Rectal smooth muscle tissue (tissue), 1 donor: Measurements from ENCODE around the gene PTPN1.
A peak's percentile ranks its signal among the peaks of the same experiment; 100 is the strongest.

Experiments used
- H3K27ac ChIP-seq: one replicate; pipeline ENCODE4 v1.7.0; 2013; ENCODE audit warnings: low read depth, low read length, inconsistent platforms
- H3K27me3 ChIP-seq: one replicate; pipeline ENCODE4 v1.7.0; 2013; ENCODE audit warnings: low read length; ENCODE audit not compliant: control insufficient read depth, insufficient read depth
- H3K36me3 ChIP-seq: one replicate; pipeline ENCODE4 v1.7.0; 2013; ENCODE audit warnings: low read length; ENCODE audit not compliant: control insufficient read depth, insufficient read depth
- H3K4me1 ChIP-seq: one replicate; pipeline ENCODE4 v1.7.0; 2013; ENCODE audit warnings: low read length; ENCODE audit not compliant: control insufficient read depth, insufficient read depth
- H3K4me3 ChIP-seq: one replicate; pipeline ENCODE4 v1.7.0; 2013; ENCODE audit warnings: low read length
- H3K9ac ChIP-seq: one replicate; pipeline ENCODE4 v1.7.0; 2013; ENCODE audit warnings: low read length

PTPN1 gene

GRCh38 chr20:50510706-50511542 lies 741 bp downstream of the PTPN1 start:
- H3K4me3 ChIP-seq = peak overlapping the region; percentile 97
- no peaks in the 10 kb centered on the region for H3K36me3 ChIP-seq
- H3K9ac ChIP-seq = peak overlapping the region; percentile 98
- no peaks in the 10 kb centered on the region for H3K27me3 ChIP-seq
- H3K27ac ChIP-seq = peak overlapping the region; percentile 93
- H3K4me1 ChIP-seq = peaks cover 16% of the 10 kb centered on the region

- peaks cover 16% of the 10 kb centered on the region for H3K4me1 ChIP-seq
- H3K27me3 ChIP-seq = no peaks in the 10 kb centered on the region
- H3K4me3 ChIP-seq = peak overlapping the region; percentile 14
- no peak overlapping the region for H3K9ac ChIP-seq
- H3K36me3 ChIP-seq = no peaks in the 10 kb centered on the region
- H3K27ac ChIP-seq = no peak overlapping the region
Measured at GRCh38 chr20:50512323-50512722, 2.1 kb downstream of the PTPN1 start.

DNA sequence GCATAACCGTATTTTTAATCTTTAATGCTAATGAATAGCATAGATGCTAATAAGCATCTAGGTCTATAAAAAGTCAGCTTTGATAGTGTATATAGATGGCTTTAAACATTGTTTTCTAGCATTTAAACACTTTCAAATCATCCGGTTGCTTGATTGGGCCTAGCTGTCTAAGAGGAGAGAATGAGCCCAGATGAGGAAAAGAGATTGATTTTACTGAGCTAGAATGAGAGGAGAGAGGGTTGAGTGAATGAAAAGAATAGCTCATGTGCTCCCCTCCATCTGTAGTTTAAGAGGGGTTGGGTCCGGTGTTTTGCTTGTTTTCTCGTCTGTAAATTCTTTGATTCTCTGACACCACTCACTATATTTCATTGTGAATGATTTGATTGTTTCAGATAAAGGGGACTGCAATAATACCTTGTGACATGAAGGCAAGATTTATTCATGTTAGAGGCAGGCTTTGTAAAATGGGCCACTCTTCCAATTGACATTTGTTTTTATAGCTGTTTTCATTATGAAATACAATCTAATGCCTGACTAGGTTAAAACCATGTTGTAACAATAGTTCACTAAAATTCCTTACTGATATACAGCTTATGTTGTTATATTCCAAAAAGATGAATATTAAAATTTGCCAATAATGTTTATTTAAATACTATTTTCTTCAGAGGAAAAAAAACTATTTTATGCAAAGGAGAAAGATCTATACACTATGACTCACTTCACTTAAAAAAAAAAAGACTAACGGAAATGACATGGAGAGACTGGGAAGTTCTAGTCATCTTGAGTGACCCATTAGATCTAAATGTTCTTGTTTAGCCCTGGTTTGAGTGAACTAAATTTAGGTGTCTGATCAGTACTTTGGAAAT lies 3.2 kb downstream of the PTPN1 start:
- Histone ChIP-seq H3K4me1 (peaks cover 16% of the 10 kb centered on the region), H3K27ac (no peak overlapping the region), H3K27me3 (no peaks in the 10 kb centered on the region), H3K4me3 (no peak overlapping the region), H3K9ac (no peak overlapping the region), H3K36me3 (no peaks in the 10 kb centered on the region)

GRCh38 chr20:50514035-50514337 lies 3.8 kb downstream of the PTPN1 start:
- Histone ChIP-seq H3K9ac (no peak overlapping the region), H3K4me3 (no peak overlapping the region), H3K4me1 (peaks cover 16% of the 10 kb centered on the region), H3K27me3 (no peaks in the 10 kb centered on the region), H3K36me3 (no peaks in the 10 kb centered on the region), H3K27ac (no peak overlapping the region)

- no peak overlapping the region for H3K9ac ChIP-seq
- H3K4me1 ChIP-seq = peaks cover 12% of the 10 kb centered on the region
- no peaks in the 10 kb centered on the region for H3K36me3 ChIP-seq
- no peak overlapping the region for H3K27ac ChIP-seq
- H3K4me3 ChIP-seq = no peak overlapping the region
- H3K27me3 ChIP-seq = no peaks in the 10 kb centered on the region
Measured at GRCh38 chr20:50514750-50515149, 4.6 kb downstream of the PTPN1 start.

- no peaks in the 10 kb centered on the region for H3K36me3 ChIP-seq
- H3K27ac ChIP-seq = no peak overlapping the region
- H3K4me1 ChIP-seq = peaks cover 11% of the 10 kb centered on the region
- no peaks in the 10 kb centered on the region for H3K27me3 ChIP-seq
- H3K9ac ChIP-seq = no peak overlapping the region
- H3K4me3 ChIP-seq = no peak overlapping the region
Measured at GRCh38 chr20:50515471-50516106, 5.4 kb downstream of the PTPN1 start.

DNA sequence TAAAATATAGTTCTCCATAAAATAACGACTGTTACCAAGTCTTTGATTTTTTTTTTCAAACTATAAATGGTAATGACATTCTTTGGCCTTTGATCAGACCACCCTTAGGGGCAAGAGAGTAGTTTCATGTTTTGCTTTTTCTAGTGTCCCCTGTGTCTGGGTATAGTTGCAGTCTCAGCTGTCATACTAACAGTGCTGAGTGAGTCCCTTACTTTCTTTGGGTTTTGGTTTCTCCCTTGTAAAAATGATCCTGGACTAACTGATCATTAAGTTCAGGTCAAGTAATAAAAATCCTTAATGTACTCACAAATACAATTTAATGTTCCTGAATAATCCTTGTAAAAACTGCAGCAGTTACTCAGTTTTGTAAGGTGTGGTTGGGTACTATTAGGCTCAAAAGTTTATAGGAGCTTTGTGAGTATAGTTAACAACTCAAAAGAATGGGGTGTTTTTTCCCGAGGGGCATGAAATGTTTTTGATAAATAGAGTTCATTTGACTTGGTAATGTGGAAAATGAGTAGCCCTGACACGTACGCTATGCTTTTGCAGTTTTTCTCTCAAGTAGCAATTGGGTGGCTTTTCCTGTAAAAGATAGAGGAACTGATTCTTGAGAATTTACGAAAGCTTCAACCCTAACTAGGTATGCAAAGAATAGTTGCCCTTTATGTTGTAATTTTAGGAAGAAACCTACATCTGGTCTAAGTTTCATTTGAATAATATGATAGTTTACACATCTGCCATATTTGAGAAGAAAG lies 6.2 kb downstream of the PTPN1 start:
- H3K9ac ChIP-seq = no peak overlapping the region
- H3K4me1 ChIP-seq = peaks cover 5% of the 10 kb centered on the region
- no peak overlapping the region for H3K27ac ChIP-seq
- H3K4me3 ChIP-seq = no peak overlapping the region
- no peaks in the 10 kb centered on the region for H3K27me3 ChIP-seq
- no peaks in the 10 kb centered on the region for H3K36me3 ChIP-seq

DNA sequence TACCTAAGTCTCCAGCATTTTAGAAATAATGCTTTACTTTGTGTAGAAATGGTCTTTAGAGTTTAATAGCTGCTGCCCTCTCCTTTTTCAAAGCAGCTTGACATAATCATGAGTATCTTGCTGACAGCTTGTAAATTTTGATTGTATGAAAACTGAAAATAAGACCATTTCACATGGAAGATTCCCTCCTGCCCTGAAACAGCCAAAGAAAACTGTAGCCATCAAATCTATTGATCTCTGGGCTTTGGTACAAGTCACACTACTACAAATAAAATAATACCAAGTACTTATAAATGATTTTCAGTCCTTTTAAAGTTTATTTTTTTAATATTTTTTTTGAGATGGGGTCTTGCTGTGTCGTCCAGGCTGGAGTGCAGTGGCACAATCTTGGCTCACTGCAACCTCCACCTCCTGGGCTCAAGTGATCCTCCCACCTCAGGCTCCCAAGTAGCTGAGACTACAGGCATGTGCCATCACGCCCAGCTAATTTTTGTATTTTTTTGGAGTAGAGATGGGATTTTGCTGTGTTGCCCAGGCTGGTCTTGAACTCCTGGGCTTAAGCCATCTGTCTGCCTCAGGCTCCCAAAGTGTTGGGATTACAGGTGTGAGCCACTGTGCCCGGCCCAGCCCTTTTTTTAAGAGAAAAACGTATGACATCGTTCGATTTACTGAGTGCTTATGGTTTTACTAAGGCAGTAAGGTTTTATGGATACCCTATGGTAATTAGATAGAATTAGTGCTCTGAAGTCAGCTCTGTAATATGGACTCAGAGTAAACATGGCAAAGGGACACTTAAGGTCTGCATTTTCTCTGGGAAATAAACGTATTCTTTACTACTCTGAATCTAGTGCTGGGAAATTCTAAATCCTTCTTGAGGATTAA lies 7.0 kb downstream of the PTPN1 start:
- H3K9ac ChIP-seq = no peak overlapping the region
- no peak overlapping the region for H3K27ac ChIP-seq
- H3K27me3 ChIP-seq = no peaks in the 10 kb centered on the region
- no peaks in the 10 kb centered on the region for H3K4me1 ChIP-seq
- H3K36me3 ChIP-seq = no peaks in the 10 kb centered on the region
- H3K4me3 ChIP-seq = no peak overlapping the region

DNA sequence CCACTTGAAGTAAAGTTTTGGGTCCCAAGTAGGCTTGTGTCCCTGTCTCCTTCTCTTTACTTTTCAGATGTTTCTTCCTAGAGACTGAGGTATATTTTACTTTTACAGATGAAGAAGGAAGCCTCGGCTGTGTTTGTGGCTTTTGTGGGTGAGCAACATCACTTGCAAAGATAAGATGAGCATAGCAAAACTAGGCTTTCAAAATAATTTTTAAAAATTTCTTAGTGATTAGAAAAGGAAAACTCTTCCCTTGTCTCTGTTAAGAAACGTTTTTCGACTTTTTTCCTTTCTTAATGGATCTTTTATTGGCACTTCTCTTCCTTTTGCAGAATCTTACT lies 7.6 kb downstream of the PTPN1 start:
- H3K27ac ChIP-seq = no peak overlapping the region
- H3K4me1 ChIP-seq = no peaks in the 10 kb centered on the region
- no peak overlapping the region for H3K9ac ChIP-seq

GRCh38 chr20:50518270-50518721 lies 8.1 kb downstream of the PTPN1 start:
- no peak overlapping the region for H3K27ac ChIP-seq
- H3K36me3 ChIP-seq = no peaks in the 10 kb centered on the region
- no peaks in the 10 kb centered on the region for H3K27me3 ChIP-seq
- no peak overlapping the region for H3K9ac ChIP-seq
- no peak overlapping the region for H3K4me3 ChIP-seq
- H3K4me1 ChIP-seq = no peaks in the 10 kb centered on the region

More for the DNA sequence above, 7.6 kb downstream of the PTPN1 start:
- no peaks in the 10 kb centered on the region for H3K27me3 ChIP-seq
- no peak overlapping the region for H3K4me3 ChIP-seq
- H3K36me3 ChIP-seq = no peaks in the 10 kb centered on the region

- Histone ChIP-seq H3K27ac (no peak overlapping the region), H3K9ac (no peak overlapping the region), H3K27me3 (no peaks in the 10 kb centered on the region), H3K4me1 (no peaks in the 10 kb centered on the region), H3K4me3 (no peak overlapping the region), H3K36me3 (no peaks in the 10 kb centered on the region)
Measured at GRCh38 chr20:50519036-50519762, 9.0 kb downstream of the PTPN1 start.
